Trophoblast cell (in vitro differentiated cells and primary cell): ENCODE results near the gene CFD.

ENCODE experiments used
- DNase-seq, 2 donors: peaks; one replicate each; pipeline ENCODE4 v3.0.0-alpha.2; 2016
- H2AFZ ChIP-seq: 2 replicates; pipeline ENCODE4 v1.6.1; 2013; ENCODE audit warnings: low read length, moderate library complexity, mild to moderate bottlenecking; ENCODE audit not compliant: insufficient read depth, poor library complexity
- H2AK5ac ChIP-seq: 2 replicates; pipeline ENCODE4 v1.6.1; 2013; ENCODE audit warnings: mild to moderate bottlenecking, low read length
- H2BK120ac ChIP-seq: 2 replicates; pipeline ENCODE4 v1.6.1; 2013; ENCODE audit warnings: low read length, mild to moderate bottlenecking, moderate library complexity; ENCODE audit not compliant: insufficient read depth, poor library complexity
- H2BK12ac ChIP-seq: 2 replicates; pipeline ENCODE4 v1.6.1; 2013; ENCODE audit warnings: mild to moderate bottlenecking, low read length, moderate library complexity
- H2BK5ac ChIP-seq: 2 replicates; pipeline ENCODE4 v1.6.1; 2013; ENCODE audit warnings: low read length, low read depth, moderate library complexity, mild to moderate bottlenecking; ENCODE audit not compliant: poor library complexity
- H3K14ac ChIP-seq: 2 replicates; pipeline ENCODE4 v1.6.1; 2013; ENCODE audit warnings: mild to moderate bottlenecking, low read length
- H3K18ac ChIP-seq: 2 replicates; pipeline ENCODE4 v1.6.1; 2013; ENCODE audit warnings: mild to moderate bottlenecking, low read length
- H3K23ac ChIP-seq: 2 replicates; pipeline ENCODE4 v1.6.1; 2013; ENCODE audit warnings: low read length
- H3K27ac ChIP-seq: 2 replicates; pipeline ENCODE4 v1.5.1; 2013; ENCODE audit warnings: low read depth, mild to moderate bottlenecking, inconsistent platforms, low read length, moderate library complexity
- H3K27me3 ChIP-seq: 2 replicates; pipeline ENCODE4 v1.6.1; 2013; ENCODE audit warnings: inconsistent platforms, mild to moderate bottlenecking, low read length, moderate library complexity; ENCODE audit not compliant: insufficient read depth
- H3K36me3 ChIP-seq, 2 experiments: 1 replicate in 1 of 2; 2 replicates in 1 of 2; pipeline ENCODE4 v1.6.1; 2013; ENCODE audit warnings: low read length in 2 of 2, mild to moderate bottlenecking in 2 of 2, moderate library complexity in 1 of 2; ENCODE audit not compliant: insufficient read depth in 2 of 2, control insufficient read depth in 1 of 2
- H3K4ac ChIP-seq: 2 replicates; pipeline ENCODE4 v1.6.1; 2013; ENCODE audit warnings: low read depth, mild to moderate bottlenecking, low read length, moderate library complexity
- H3K4me1 ChIP-seq, 2 experiments: 1 replicate in 1 of 2; 2 replicates in 1 of 2; pipeline ENCODE4 v1.6.1; 2013; ENCODE audit warnings: low read length in 2 of 2, mild to moderate bottlenecking in 2 of 2, moderate library complexity in 1 of 2; ENCODE audit not compliant: insufficient read depth in 2 of 2, control insufficient read depth in 1 of 2
- H3K4me2 ChIP-seq: 2 replicates; pipeline ENCODE4 v1.6.1; 2013; ENCODE audit warnings: inconsistent platforms, mild to moderate bottlenecking, low read length, moderate library complexity
- H3K4me3 ChIP-seq: 2 replicates; pipeline ENCODE4 v1.5.1; 2013; ENCODE audit warnings: mild to moderate bottlenecking, low read depth, low read length, inconsistent platforms
- H3K79me1 ChIP-seq: one replicate; pipeline ENCODE4 v1.6.1; 2013; ENCODE audit warnings: low read length
- H3K79me2 ChIP-seq: 2 replicates; pipeline ENCODE4 v1.6.1; 2013; ENCODE audit warnings: low read length, mild to moderate bottlenecking; ENCODE audit not compliant: control insufficient read depth, insufficient read depth, poor library complexity
- H3K9ac ChIP-seq: 2 replicates; pipeline ENCODE4 v1.6.1; 2013; ENCODE audit warnings: mild to moderate bottlenecking, low read length
- H3K9me3 ChIP-seq: 2 replicates; pipeline ENCODE4 v1.6.1; 2013; ENCODE audit warnings: low read depth, mild to moderate bottlenecking, control low read depth, inconsistent platforms, low read length; ENCODE audit not compliant: insufficient read depth
- H4K12ac ChIP-seq: 2 replicates; pipeline ENCODE4 v1.6.1; 2013; ENCODE audit warnings: low read depth, mild to moderate bottlenecking, low read length, moderate library complexity
- H4K8ac ChIP-seq: 2 replicates; pipeline ENCODE4 v1.6.1; 2013; ENCODE audit warnings: low read depth, mild to moderate bottlenecking, low read length, moderate library complexity
- H4K91ac ChIP-seq: one replicate; pipeline ENCODE4 v1.6.1; 2013; ENCODE audit warnings: low read depth, mild to moderate bottlenecking, low read length, moderate library complexity
- WGBS: extraction: QIAGEN DNeasy Blood & Tissue Kit; methylation state at CpG from one replicate; pipeline ENCODE4 v1.1.7; 2013; ENCODE audit warnings: missing lambda C conversion rate; ENCODE audit not compliant: insufficient read length, insufficient coverage; ENCODE audit errors: extremely low coverage; 5-methylcytosine and 5-hydroxymethylcytosine counted together

Gene CFD

GRCh38 chr19:825897-826644 is 33.4 kb upstream of the CFD start:
- H2BK120ac ChIP-seq: no peak overlapping the region
- H3K36me3 ChIP-seq: no peaks in the 10 kb centered on the region
- H3K79me2 ChIP-seq: no peaks in the 10 kb centered on the region
- no peak overlapping the region for H3K9ac ChIP-seq
- H3K27ac ChIP-seq: no peak overlapping the region
- H3K18ac ChIP-seq: no peak overlapping the region
- peaks cover 7% of the 10 kb centered on the region for H3K79me1 ChIP-seq
- no peak overlapping the region for H2BK12ac ChIP-seq
- H2AFZ ChIP-seq: no peak overlapping the region
- no peak overlapping the region for H3K23ac ChIP-seq
- no CpG with 5 or more reads among the region's 19 CpGs for WGBS
- no peak overlapping the region for H3K4me3 ChIP-seq
- no peak overlapping the region for H3K14ac ChIP-seq
- H3K9me3 ChIP-seq: peaks cover 3% of the 10 kb centered on the region
- H4K12ac ChIP-seq: no peak overlapping the region
- no peak overlapping the region for H2BK5ac ChIP-seq
- no peak overlapping the region for H4K8ac ChIP-seq
- H3K27me3 ChIP-seq: no peaks in the 10 kb centered on the region
- H2AK5ac ChIP-seq: no peak overlapping the region
- no peak overlapping the region for H4K91ac ChIP-seq
- no peak overlapping the region for H3K4ac ChIP-seq
- no peak for DNase-seq
- no peak overlapping the region for H3K4me2 ChIP-seq
- peaks cover 3 to 6% of the 10 kb centered on the region in 2 experiments for H3K4me1 ChIP-seq

GRCh38 chr19:827314-827709 is 32.2 kb upstream of the CFD start:
- Histone ChIP-seq H3K27me3 (no peaks in the 10 kb centered on the region), H3K9me3 (peaks cover 3% of the 10 kb centered on the region), H2BK120ac (no peak overlapping the region), H3K23ac (no peak overlapping the region), H3K27ac (no peak overlapping the region), H4K12ac (no peak overlapping the region), H3K14ac (no peak overlapping the region), H3K18ac (no peak overlapping the region), H3K79me1 (peaks cover 2% of the 10 kb centered on the region), H4K8ac (no peak overlapping the region), H3K4me3 (no peak overlapping the region), H3K4me2 (no peak overlapping the region), H3K9ac (no peak overlapping the region), H3K36me3 (no peaks in the 10 kb centered on the region), H4K91ac (no peak overlapping the region), H3K4me1 (peaks cover 3 to 6% of the 10 kb centered on the region in 2 experiments), H2BK5ac (no peak overlapping the region), H2AK5ac (no peak overlapping the region), H2BK12ac (no peak overlapping the region), H3K4ac (no peak overlapping the region), H3K79me2 (no peaks in the 10 kb centered on the region), H2AFZ (no peak overlapping the region)
- no peak for DNase-seq
- no CpG with 5 or more reads among the region's 11 CpGs for WGBS

- H3K79me1 ChIP-seq: no peaks in the 10 kb centered on the region
- no peak within 1 kb of the TSS for H3K18ac ChIP-seq
- no peak within 1 kb of the TSS for H2BK12ac ChIP-seq
- no peak within 1 kb of the TSS for H3K14ac ChIP-seq
- no peak within 1 kb of the TSS for H3K4me2 ChIP-seq
- no peak within 1 kb of the TSS for H3K9ac ChIP-seq
- no peak within 1 kb of the TSS for H2BK5ac ChIP-seq
- no peak within 1 kb of the TSS for H2AK5ac ChIP-seq
- no peaks in the 10 kb centered on the region for H3K36me3 ChIP-seq
- no peak within 1 kb of the TSS for H2BK120ac ChIP-seq
- H3K27me3 ChIP-seq: no peaks in the 10 kb centered on the region
- no peak within 1 kb of the TSS for H3K4ac ChIP-seq
- H3K23ac ChIP-seq: no peak within 1 kb of the TSS
- no peak within 1 kb of the TSS for H3K4me3 ChIP-seq
- no CpG with 5 or more reads among the region's 33 CpGs for WGBS
- no peak for DNase-seq
- peaks cover 3 to 5% of the 10 kb centered on the region in 2 experiments for H3K4me1 ChIP-seq
- no peaks in the 10 kb centered on the region for H3K79me2 ChIP-seq
- no peak within 1 kb of the TSS for H4K12ac ChIP-seq
- no peak within 1 kb of the TSS for H2AFZ ChIP-seq
- H3K27ac ChIP-seq: no peak within 1 kb of the TSS
- H4K8ac ChIP-seq: no peak within 1 kb of the TSS
- H4K91ac ChIP-seq: no peak within 1 kb of the TSS
- H3K9me3 ChIP-seq: peaks cover 3% of the 10 kb centered on the region
These were observed 31.6 kb upstream of the CFD start, which contains the start of gene AZU1 for GRCh38 chr19:827710-828321. Gene AZU1 (plus strand): TSS chr19:827837. CDS start chr19:827847, 10 bp downstream.

DNA sequence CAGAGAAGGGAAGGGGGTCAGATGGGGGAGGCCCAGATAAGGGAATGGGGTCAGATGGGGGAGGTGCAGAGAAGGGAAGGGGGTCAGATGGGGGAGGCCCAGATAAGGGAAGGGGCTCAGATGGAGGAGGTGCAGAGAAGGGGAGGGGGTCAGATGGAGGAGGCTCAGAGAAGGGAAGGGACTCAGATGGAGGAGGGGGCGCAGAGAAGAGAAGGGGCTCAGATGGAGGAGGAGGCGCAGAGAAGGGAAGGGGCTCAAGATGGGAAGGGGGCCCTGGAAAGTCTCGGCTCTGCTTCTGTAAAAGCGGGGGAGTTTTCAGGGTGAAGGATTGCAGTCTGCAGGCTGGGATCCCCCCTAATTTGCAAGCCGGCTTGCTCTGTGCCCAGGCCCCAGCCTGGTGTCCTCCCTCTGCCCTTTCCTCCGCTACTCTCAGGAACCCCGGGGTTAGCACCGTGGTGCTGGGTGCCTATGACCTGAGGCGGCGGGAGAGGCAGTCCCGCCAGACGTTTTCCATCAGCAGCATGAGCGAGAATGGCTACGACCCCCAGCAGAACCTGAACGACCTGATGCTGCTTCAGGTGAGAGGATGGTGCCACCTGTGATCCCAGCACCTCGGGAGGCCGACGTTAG is 30.2 kb upstream of the CFD start:
- no peak overlapping the region for H2BK12ac ChIP-seq

More for the DNA sequence above, 30.2 kb upstream of the CFD start:
- no peaks in the 10 kb centered on the region for H3K36me3 ChIP-seq
- H4K12ac ChIP-seq: no peak overlapping the region
- no peak overlapping the region for H2BK5ac ChIP-seq
- no peak for DNase-seq
- H3K27me3 ChIP-seq: no peaks in the 10 kb centered on the region
- H3K4me1 ChIP-seq: no peaks in the 10 kb centered on the region
- no peak overlapping the region for H2BK120ac ChIP-seq
- no peak overlapping the region for H3K23ac ChIP-seq
- no peak overlapping the region for H3K4me3 ChIP-seq
- H4K91ac ChIP-seq: no peak overlapping the region
- no peak overlapping the region for H3K9ac ChIP-seq
- H3K18ac ChIP-seq: no peak overlapping the region
- H3K4ac ChIP-seq: no peak overlapping the region
- H3K9me3 ChIP-seq: peaks cover 3% of the 10 kb centered on the region
- H3K14ac ChIP-seq: no peak overlapping the region
- no peak overlapping the region for H2AFZ ChIP-seq
- H2AK5ac ChIP-seq: no peak overlapping the region
- no CpG with 5 or more reads among the region's 18 CpGs for WGBS
- H3K27ac ChIP-seq: no peak overlapping the region
- no peaks in the 10 kb centered on the region for H3K79me1 ChIP-seq
- H3K4me2 ChIP-seq: no peak overlapping the region
- no peaks in the 10 kb centered on the region for H3K79me2 ChIP-seq
- H4K8ac ChIP-seq: no peak overlapping the region
